22Rv1 (cell line): Measurements from ENCODE around the gene LRRC63.
"Not testable (repeated sequence)": the region's sequence is repeated elsewhere in the genome, so short reads cannot be mapped to it uniquely, and the experiment has no call there.

Experiments used
- H3K27ac ChIP-seq: fragments of 450-650 bp; 2 replicates; pipeline ENCODE4 v1.5.1; 2017
- ZFX ChIP-seq: fragments of 450-650 bp; IDR thresholded peaks from 2 replicates; pipeline ENCODE4 v1.6.1; 2017; ENCODE audit warnings: antibody characterized with exemption, borderline replicate concordance
- TF ChIP-seq, protein P1 (sequence below): fragments of 450-650 bp; IDR thresholded peaks from 2 replicates; pipeline ENCODE4 v1.5.1; 2017; ENCODE audit warnings: mild to moderate bottlenecking

Gene LRRC63

DNA sequence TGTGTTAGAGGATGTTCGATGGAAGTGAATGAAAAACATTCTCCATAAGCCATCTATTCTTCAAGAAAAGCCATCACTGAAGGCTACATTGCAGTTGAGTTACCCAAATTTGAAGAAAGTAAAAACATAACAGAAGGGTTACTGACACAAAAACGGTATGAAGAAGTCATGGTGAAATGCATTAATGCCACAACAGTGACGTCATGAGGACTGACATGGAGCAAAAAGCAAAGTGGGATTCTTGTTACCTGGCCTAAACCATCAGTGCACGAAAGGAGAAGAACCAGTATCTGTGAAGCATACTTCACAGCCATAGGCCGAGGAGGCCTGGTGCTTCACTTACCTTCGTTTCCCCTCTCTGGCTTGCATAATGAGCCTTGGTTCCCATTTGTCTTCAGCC, 58.7 kb downstream of the LRRC63 start:
- TF ChIP-seq, protein P1, sequence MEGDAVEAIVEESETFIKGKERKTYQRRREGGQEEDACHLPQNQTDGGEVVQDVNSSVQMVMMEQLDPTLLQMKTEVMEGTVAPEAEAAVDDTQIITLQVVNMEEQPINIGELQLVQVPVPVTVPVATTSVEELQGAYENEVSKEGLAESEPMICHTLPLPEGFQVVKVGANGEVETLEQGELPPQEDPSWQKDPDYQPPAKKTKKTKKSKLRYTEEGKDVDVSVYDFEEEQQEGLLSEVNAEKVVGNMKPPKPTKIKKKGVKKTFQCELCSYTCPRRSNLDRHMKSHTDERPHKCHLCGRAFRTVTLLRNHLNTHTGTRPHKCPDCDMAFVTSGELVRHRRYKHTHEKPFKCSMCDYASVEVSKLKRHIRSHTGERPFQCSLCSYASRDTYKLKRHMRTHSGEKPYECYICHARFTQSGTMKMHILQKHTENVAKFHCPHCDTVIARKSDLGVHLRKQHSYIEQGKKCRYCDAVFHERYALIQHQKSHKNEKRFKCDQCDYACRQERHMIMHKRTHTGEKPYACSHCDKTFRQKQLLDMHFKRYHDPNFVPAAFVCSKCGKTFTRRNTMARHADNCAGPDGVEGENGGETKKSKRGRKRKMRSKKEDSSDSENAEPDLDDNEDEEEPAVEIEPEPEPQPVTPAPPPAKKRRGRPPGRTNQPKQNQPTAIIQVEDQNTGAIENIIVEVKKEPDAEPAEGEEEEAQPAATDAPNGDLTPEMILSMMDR, result no peak
- no peak for TF ChIP-seq ZFX
- no peak overlapping the region for H3K27ac ChIP-seq

DNA sequence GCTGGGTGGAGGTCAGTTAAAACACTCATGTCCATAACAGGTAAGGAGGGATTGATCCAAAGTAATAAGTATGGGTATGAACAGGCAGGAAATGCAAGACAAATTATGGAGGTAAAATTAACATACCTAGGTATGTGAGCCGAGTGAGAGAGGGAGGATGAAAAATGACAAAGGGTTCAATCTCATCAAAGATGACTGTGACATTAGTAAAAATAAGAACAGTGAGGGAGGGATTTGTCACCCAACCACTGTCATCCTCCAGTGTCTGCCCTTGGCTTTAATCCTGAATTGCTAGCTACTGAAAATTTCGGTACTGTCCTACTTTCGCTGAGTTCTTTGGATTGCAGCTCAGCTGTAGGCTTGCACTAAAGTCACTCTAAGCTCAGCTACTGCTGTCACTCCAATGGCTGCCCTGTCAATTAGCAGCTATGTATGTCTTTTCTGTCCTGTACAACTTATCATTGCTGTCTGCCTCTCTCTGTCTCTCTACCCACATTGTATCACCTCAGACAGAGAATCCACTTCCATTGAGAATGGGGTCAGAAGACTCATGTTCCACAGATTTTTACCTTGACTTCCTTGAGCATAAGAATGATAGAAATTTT, 62.5 kb downstream of the LRRC63 start:
- TF ChIP-seq, protein P1, result no peak
- no peak for TF ChIP-seq ZFX
- H3K27ac ChIP-seq, result no peak overlapping the region

DNA sequence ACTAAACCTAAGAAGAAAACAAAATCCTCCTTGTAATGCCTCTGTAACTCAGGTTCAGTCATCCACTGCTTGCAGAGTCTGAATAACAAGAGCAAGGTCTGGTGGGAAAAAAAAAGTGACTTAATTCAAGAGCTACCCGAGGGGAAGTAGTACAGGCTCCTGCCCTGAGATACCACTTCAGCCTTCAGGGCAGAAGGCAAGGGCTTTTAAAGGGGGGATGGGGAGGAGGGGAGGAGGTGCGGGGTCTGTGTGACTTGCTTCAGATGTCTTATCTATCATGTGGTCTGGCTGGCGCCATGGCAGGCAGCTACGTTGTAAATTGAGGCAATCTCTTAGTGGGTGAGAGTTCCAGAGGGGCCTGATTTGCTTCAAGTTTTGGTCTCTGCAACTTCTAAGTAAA, 66.7 kb downstream of the LRRC63 start:
- no peak for TF ChIP-seq ZFX
- TF ChIP-seq, protein P1, result no peak
- H3K27ac ChIP-seq, result no peak overlapping the region

DNA sequence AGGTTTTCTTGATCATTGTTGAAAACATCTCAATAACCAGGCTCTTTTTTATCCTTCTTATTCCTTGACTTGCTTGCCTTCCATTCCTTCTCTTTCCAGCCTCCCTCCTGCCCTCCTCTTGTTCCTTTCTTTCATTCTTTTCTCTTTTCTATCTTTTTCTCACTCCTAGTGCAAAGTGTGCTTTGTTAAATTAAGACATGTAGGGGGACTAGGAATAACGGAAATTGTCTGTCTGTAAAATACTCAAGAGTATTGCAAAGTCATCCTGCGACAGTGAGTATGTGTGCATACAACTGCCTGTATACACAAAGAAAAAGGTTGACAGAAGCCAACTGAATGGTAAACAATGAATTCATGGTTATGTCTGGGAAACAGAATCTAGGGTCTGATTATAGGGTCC, 70.1 kb downstream of the LRRC63 start:
- TF ChIP-seq, protein P1, result no peak
- TF ChIP-seq ZFX, result no peak
- no peak overlapping the region for H3K27ac ChIP-seq

DNA sequence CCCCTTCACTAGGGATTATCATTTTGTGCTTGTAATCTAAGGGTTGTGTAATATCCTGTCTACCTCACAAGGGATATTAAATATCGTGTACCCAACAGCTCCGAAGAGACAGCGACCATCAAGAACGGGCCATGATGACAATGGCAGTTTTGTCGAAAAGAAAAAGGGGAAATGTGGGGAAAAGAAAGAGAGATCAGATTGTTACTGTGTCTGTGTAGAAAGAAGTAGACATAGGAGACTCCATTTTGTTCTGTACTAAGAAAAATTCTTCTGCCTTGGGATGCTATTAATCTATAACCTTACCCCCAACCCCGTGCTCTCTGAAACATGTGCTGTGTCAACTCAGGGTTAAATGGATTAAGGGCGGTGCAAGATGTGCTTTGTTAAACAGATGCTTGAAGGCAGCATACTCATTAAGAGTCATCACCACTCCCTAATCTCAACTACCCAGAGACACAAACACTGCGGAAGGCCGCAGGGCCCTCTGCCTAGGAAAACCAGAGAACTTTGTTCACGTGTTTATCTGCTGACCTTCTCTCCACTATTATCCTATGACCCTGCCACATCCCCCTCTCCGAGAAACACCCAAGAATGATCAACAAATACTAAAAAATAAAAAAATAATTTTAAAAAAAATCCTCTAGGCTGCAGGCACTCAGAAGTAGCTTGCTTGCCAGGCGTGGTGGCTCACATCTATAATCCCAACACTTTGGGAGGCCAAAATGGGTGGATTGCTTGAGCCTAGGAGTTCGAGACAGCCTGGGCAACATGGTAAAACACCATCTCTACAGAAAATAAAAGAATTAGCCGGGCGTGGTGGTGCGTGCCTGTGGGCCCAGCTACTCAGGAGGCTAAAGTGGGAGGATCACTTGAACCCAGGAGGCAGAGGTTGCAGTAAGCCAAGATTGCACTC, 72.4 kb downstream of the LRRC63 start:
- not testable (repeated sequence) for H3K27ac ChIP-seq

DNA sequence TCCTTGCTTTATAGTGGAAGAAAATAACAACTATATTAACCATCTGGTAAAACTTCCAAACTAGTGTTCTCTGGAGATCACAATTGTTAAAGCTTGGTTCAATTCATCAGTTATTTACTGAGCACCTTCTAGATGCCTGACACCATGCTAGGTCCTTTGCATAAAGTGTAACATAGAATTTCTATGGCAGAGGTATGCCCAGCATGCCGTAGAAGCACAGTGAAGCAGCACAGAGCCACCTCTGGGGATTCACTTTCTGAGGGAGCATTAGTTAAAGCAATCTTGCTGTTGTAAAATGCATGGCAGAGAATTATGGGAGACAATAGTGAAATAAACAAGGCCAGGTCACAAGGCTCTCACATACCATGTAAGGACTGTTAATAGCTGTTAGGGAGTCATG, 75.2 kb downstream of the LRRC63 start:
- no peak for TF ChIP-seq ZFX
- TF ChIP-seq, protein P1, result no peak
- H3K27ac ChIP-seq, result no peak overlapping the region

DNA sequence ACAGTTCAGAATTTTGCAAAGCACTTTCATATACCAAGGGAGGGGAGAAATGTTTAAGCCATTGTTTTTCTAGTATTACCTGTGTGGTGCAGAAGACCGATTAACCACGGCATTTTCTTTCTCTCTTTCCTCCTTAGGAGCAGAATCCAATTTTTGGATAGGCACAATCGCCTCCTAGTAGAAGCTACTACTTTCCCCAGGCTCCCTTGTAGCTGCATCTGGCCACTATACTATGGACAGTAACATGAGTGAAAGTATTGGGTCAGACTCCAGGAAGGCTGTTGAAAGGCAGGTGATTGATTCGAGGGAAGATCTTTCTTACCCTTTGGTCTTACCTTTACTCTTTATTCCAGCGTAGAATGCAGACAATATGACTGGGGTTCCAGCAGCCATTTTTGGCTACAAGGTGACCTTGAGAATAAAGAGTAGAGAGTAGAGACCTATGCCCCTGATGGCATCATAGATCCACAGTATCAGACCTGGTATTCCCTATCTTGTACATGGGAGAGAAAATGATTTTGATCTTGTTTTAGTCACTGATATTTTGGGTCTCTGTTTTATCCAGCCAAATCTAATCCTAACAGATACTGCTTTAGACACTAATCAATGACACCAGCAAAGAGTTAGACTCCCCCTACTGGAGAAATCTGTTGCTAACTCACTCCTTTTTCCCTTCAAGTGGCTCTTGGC, 77.0 kb downstream of the LRRC63 start:
- no peak overlapping the region for H3K27ac ChIP-seq
- TF ChIP-seq ZFX, result no peak
- TF ChIP-seq, protein P1, result peak; percentile 83
